HuH-7.5 (cell line): ENCODE measurements around the gene KRT24.

ENCODE experiments used
- DNase-seq: peaks from one replicate; pipeline ENCODE4 v3.0.0; 2011; ENCODE audit warnings: low spot score

KRT24 gene

GRCh38 chr17:40694584-40694983 lies 9.0 kb downstream of the KRT24 start:
- no peak for DNase-seq

- no peak for DNase-seq
Measured at GRCh38 chr17:40687106-40687505, 16.4 kb downstream of the KRT24 start.

- no peak for DNase-seq
Measured at GRCh38 chr17:40686192-40686591, 17.4 kb downstream of the KRT24 start.

GRCh38 chr17:40680998-40681397 lies 22.6 kb downstream of the KRT24 start:
- DNase-seq: no peak

- no peak for DNase-seq
Measured at GRCh38 chr17:40679523-40679907, 24.0 kb downstream of the KRT24 start.

- no peak for DNase-seq
Measured at GRCh38 chr17:40678902-40679522, 24.5 kb downstream of the KRT24 start.

- no peak for DNase-seq
Measured at GRCh38 chr17:40675905-40676304, 27.6 kb downstream of the KRT24 start.

- no peak for DNase-seq
Measured at GRCh38 chr17:40672654-40673053, 30.9 kb downstream of the KRT24 start.

GRCh38 chr17:40671282-40671681 lies 32.3 kb downstream of the KRT24 start:
- DNase-seq: no peak

GRCh38 chr17:40666331-40666730 lies 37.2 kb downstream of the KRT24 start:
- DNase-seq: no peak

- DNase-seq: no peak
Measured at GRCh38 chr17:40664582-40665333, 38.8 kb downstream of the KRT24 start, which contains the start of gene KRT222. Gene KRT222, minus strand, starts transcription at chr17:40665177. Its CDS starts 78 bp downstream, at chr17:40665099.

- no peak for DNase-seq
Measured at GRCh38 chr17:40663252-40663651, 40.3 kb downstream of the KRT24 start.

GRCh38 chr17:40659911-40660310 lies 43.6 kb downstream of the KRT24 start:
- no peak for DNase-seq

- DNase-seq: no peak
Measured at GRCh38 chr17:40658396-40658795, 45.2 kb downstream of the KRT24 start.

- no peak for DNase-seq
Measured at GRCh38 chr17:40651939-40652338, 51.6 kb downstream of the KRT24 start.

GRCh38 chr17:40648384-40648968 lies 55.1 kb downstream of the KRT24 start:
- peak; percentile 15 for DNase-seq
